HEK293T (cell line): ENCODE measurements around the gene ANKH.

ENCODE experiments used
- ARNT ChIP-seq: fragments of 450-650 bp; IDR thresholded peaks from 2 replicates; pipeline ENCODE4 v1.6.1; 2017; ENCODE audit warnings: mild to moderate bottlenecking
- BHLHE40 ChIP-seq: fragments of 450-650 bp; IDR thresholded peaks from 2 replicates; pipeline ENCODE4 v1.6.1; 2016; ENCODE audit warnings: mild to moderate bottlenecking, moderate library complexity, borderline replicate concordance
- ELF4 ChIP-seq: fragments of 450-650 bp; IDR thresholded peaks from 2 replicates; pipeline ENCODE4 v1.6.1; 2017; ENCODE audit warnings: antibody characterized with exemption
- FOXK2 ChIP-seq: fragments of 450-650 bp; IDR thresholded peaks from 2 replicates; pipeline ENCODE4 v1.6.1; 2016; ENCODE audit warnings: mild to moderate bottlenecking
- FOXM1 ChIP-seq: fragments of 450-650 bp; IDR thresholded peaks from 2 replicates; pipeline ENCODE4 v1.6.1; 2017; ENCODE audit warnings: mild to moderate bottlenecking, borderline replicate concordance
- HDGF ChIP-seq: fragments of 450-650 bp; IDR thresholded peaks from 2 replicates; pipeline ENCODE4 v1.6.1; 2017; ENCODE audit warnings: antibody characterized with exemption, borderline replicate concordance
- NFRKB ChIP-seq: fragments of 450-650 bp; IDR thresholded peaks from 2 replicates; pipeline ENCODE4 v1.6.1; 2016; ENCODE audit warnings: mild to moderate bottlenecking, moderate library complexity
- SP1 ChIP-seq: fragments of 450-650 bp; IDR thresholded peaks from 2 replicates; pipeline ENCODE4 v1.6.1; 2017
- SUZ12 ChIP-seq: fragments of 450-650 bp; IDR thresholded peaks from 2 replicates; pipeline ENCODE4 v1.6.1; 2016; ENCODE audit warnings: mild to moderate bottlenecking
- ZNF384 ChIP-seq: fragments of 450-650 bp; IDR thresholded peaks from 2 replicates; pipeline ENCODE4 v1.6.1; 2016

- no peak for TF ChIP-seq ELF4
- TF ChIP-seq SUZ12: no peak
- TF ChIP-seq FOXM1: no peak
- no peak for TF ChIP-seq BHLHE40
- no peak for TF ChIP-seq ARNT
- TF ChIP-seq SP1: no peak
- TF ChIP-seq NFRKB: no peak
- TF ChIP-seq FOXK2: no peak
- TF ChIP-seq ZNF384: no peak
- TF ChIP-seq HDGF: no peak
Observed at GRCh38 chr5:14790220-14790619, 81.4 kb downstream of the ANKH start.
